GM19023 (cell line): ENCODE results near the gene SLC19A1.

ENCODE experiments used
- ATAC-seq: cut with Tn5 transposase; IDR thresholded peaks from one replicate; pipeline ENCODE4 v1.9.1; 2021; ENCODE audit warnings: mild to moderate bottlenecking, moderate library complexity; ENCODE audit not compliant: unreplicated experiment

Gene SLC19A1

DNA sequence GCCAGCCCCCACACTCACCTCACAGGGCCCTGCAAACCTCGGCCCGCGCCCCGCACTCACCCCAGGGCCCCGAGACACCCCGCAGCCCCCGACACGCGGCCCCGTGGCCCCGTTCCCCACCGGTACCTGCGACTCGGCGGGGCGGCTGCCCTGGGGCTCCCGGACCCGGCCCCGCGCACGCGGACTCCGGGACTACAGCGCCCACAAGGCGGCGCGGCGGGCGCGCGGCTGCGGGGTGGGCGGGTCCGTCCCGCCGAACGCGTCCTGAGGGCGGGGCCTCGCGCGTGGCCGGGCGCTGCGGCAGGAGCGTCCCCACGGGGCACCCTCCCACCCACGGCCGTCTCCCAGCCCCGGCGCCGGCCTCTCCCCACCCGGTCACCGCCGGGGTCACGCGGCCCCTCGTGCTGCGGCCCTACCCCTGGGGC, at the start of gene SLC19A1:
Gene SLC19A1, minus strand, starts transcription at position 199 of the 425 bp plus-strand sequence. CDS start 4,481 bp downstream, outside the sequence.
- ATAC-seq, result peak; percentile 64

GRCh38 chr21:45591619-45592207, 49.5 kb upstream of the SLC19A1 start:
- ATAC-seq, result no peak

DNA sequence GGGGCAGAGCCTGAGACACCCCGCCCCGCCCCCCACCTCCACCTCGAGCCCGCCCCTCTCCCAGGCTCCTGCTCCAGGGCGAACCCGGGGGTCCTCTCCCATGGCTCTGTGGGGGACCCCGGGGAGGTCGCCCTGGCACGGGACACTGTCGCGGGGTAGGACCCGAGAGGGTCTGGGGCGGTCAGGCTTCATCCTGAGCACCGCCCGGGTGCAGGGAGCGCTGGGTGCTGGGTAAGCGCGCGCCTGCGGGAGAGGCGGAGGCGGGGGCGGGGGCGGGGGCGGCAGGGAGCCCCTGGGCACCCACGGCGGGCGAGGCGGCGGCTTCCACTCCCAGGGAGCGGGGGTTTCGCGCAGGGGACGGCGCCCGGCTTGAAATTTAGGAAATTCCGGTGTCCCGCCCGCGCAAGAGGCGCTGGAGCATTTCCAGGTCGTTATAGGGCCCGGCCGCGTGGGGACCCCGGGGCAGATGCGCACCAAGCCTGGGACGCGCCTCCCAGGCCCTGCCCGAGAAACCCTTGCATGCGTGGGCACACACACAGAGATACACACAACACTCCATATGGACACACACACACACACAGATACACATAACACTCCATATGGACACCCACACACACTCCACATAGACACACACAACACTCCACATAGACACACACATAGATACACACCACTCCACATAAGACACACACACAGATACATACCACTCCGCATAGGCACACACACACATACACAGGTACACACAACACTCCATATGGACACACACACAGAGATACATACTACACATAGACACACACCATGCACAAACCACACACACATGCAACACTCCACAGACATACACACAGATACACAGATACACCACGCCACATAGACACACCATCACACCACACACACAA, 48.7 kb upstream of the SLC19A1 start:
- no peak for ATAC-seq

GRCh38 chr21:45590246-45590725, 48.0 kb upstream of the SLC19A1 start:
- no peak for ATAC-seq

DNA sequence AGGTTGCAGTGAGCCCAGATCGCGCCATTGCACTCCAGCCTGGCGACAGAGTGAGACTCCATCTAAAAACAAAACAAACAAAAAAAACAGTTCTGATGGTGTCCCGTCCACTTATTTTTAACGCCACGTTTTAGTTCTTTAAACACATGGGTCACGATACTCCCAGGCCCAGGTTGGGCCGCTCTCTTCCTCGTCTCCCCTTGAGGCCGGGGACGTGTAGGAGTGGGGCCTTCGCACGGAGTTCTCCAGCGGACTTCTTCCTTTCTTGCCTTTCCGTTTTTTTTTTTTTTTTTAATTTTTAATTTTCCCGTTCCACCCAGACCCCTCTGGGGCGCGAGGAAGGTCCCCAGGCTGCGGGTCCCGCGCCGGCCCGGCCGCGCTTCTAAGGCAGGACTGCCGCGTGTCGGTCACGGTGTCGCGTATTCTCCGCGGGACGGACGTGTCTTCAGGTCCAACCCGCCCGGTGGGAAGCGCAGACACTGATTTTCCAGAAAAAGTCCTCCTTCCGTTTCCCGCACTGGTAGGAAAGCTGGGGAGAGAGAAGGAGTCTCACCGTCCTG, 47.5 kb upstream of the SLC19A1 start:
- no peak for ATAC-seq

GRCh38 chr21:45588871-45589491, 46.7 kb upstream of the SLC19A1 start:
- no peak for ATAC-seq

DNA sequence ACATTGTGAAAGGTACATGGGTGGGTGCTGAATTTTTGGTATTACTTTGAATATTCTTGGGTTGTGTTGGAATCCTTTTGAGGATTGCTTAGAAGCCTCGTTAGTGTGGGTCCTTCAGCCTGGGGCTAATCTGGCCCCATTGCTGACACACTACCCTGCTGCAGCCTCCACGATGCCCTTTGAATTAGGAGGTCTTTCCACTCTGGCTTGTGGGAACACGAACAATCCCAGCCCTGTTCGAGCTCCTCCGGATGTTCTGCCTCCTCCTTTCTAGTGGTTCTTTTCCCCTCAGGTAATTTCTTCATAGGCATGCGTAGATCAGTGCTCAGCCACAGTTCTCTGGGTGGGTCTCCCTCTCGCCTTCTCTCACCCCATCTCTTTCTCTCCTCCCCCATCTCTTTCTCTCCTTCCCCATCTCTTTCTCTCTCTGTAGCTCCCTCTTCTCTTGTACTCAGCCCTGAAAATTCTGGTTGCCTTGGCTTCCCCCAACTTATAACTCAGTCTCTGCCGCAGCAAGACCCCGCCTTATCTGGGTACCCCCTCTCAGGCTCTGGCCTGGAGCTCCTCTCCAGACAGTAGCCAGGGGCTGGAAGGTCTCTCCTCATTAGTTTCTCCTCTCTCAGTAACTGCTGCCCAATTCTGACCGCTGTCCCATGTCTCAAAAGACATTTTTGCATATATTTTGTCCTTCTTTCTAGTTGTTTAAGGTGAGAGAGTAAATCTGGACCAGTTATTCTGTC, 46.0 kb upstream of the SLC19A1 start:
- no peak for ATAC-seq

DNA sequence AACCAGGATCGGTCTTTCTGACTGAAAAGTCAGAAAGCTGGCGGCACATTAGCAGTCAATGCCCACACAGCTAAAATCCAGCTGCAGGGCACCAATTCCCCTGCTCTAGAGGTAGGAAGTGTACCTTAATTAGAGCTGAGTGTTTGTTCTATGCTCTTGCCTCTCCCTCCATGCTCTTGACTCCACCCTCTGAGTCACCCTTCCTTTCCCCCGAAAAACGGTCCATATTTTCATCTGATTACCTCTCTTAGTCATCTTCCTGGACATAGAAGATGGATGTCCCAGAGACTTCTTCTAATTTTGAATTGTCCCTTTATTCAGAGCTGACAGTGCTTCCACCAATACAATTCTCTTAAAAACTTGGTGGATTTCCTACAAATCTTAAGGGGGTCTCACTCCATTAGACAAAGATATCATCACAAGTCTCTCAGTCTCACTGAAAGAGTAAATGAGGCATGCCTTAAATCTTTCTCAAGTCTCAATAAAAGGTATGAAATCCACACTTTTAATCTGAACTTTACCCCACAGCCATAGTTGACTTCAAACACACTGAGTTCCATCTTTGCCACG, 44.1 kb upstream of the SLC19A1 start:
- ATAC-seq, result no peak

GRCh38 chr21:45584786-45585185, 42.5 kb upstream of the SLC19A1 start:
- no peak for ATAC-seq

- ATAC-seq, result no peak
Observed at GRCh38 chr21:45583831-45584509, 41.7 kb upstream of the SLC19A1 start.

- ATAC-seq, result no peak
Observed at GRCh38 chr21:45582128-45582527, 39.9 kb upstream of the SLC19A1 start.

- no peak for ATAC-seq
Observed at GRCh38 chr21:45581322-45581712, 39.1 kb upstream of the SLC19A1 start.

GRCh38 chr21:45580576-45581321, 38.5 kb upstream of the SLC19A1 start:
- ATAC-seq, result no peak

DNA sequence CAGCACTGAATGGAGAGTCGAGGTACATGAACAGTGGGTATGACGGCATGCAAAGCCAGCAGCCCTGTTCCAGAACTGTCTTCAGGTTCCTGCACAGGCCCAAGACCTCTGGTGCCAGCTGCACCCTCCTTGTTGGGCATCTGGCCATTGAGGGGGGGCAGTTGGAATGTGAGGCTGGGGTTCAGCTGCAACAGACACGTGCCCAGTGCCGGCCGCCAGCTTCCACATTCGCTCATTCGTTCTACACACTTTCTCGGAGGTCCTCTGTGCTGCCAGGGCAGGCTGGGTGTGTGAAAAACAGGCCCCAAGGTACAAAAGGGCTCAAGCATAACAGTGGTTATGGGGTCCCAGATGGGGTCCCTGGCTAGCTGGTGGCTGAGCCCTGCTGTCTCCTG, 37.9 kb upstream of the SLC19A1 start:
- ATAC-seq, result no peak

DNA sequence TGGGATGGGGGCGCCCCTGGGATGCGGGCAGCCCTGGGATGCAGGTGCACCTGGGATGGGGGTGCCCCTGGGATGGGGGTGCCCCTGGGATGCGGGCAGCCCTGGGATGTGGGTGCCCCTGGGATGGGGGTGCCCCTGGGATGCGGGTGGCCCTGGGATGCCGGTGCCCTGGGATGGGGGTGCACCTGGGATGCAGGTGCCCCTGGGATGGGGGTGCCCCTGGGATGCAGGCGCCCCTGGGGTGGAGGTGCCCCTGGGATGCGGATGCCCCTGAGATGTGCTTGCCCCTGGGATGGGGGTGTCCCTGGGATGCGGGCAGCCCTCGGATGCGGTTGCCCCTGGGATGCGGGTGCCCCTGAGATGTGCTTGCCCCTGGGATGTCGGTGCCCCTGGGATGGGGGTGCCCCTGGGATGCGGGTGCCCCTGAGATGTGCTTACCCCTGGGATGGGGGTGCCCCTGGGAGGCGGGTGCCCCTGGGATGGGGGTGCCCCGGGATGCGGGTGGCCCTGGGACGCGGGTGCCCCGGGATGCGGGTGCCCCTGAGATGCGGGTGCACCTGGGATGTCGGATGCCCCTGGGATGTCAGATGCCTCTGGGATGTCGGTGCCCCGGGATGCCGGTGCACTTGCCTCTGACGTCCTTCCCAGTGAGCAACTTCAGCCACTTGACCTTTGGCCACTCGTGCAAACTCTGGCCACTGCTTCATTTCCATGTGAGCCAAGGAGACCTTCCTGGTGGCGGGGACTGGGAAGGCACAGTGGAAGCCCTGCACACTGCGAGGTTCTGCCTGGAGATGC, 37.3 kb upstream of the SLC19A1 start:
- ATAC-seq, result no peak

DNA sequence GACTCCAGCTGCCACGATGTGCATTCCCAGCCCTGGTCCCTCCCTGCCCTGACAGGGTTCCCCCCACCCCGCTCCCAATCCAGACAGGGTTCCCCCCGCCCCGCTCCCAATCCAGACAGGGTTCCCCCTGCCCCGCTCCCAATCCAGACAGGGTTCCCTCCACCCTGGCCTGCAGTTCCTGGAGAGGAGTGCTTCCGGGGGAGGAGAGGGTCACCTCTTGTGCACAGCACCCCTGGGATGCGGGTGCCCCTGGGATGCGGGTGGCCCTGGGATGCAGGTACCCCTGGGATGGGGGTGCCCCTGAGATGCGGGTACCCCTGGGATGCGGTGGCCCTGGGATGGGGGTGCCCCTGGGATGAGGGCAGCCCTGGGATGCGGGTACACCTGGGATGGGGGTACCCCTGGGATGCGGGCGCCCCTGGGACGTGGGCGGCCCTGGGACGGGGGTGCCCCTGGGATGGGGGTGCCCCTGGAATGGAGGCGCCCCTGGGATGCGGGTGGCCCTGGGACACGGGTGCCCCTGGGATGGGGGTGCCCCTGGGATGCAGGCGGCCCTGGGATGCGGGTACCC, 36.7 kb upstream of the SLC19A1 start:
- no peak for ATAC-seq

DNA sequence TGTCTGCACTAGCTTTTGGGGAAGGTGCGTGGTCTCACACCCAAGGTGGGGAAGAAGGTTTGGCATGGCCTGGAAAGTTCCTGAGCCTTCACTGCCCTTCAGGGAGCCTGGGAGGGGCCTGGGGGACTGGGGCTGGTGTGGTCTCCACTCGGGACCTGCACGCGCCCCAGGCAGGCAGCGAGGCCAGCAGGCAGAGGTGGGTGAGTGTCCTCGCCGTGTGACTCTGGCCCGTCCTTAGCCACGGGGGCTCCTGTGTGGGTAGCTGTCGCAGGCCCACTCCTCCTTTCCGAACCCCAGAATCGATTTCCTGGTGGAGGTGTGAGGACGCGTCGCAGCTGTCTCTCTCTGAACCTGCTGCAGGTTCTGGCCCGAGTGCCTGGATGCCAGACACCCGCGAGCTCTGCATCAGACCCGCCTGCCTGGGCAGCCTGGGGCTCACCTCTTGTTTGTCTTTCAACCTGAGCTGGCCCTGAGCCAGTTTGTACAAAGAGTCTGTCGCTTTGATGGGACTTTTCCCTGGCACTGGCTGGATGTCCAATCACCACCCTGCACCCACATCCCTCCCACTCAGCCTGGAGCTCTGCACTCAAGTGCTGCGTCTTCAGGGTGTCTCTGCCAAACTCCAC, 36.0 kb upstream of the SLC19A1 start:
- ATAC-seq, result no peak

DNA sequence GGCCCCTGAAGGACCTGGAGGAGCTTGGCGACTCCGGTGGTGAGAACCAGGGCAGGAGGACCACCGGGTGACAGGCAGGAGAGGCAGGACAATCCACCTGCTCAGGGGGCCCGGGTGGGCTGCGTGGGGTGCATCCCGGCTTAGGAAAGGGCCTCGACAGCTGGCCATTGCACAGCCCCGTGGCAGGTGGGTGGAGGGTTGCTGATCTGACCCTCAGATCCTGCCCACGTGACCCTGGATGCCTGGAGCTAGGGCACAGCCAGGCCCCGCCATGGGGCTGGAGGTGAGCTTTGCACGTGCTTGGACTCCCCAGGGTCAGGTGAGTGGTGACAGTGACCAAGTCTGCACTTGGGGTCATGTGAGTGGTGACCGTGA, 35.5 kb upstream of the SLC19A1 start:
- no peak for ATAC-seq
